ENCODE results near the gene ABHD15. TPM values are rescaled to one million over a fixed set of nuclear protein-coding genes. Genes with fewer than 3 reads are reported as not detected.

ABHD15 gene
- total RNA-seq = 11.6 and 12.1 TPM in 2 replicates

GRCh38 chr17:29566473-29567303, at the start of gene ABHD15:
Gene ABHD15, minus strand, starts transcription at chr17:29567037. Its CDS starts 71 bp downstream, at chr17:29566966.

GRCh38 chr17:29592850-29593551, 26.2 kb upstream of the ABHD15 start, which contains the start of gene ANKRD13B:
Gene ANKRD13B, plus strand, starts transcription at chr17:29593132. Its CDS starts 490 bp downstream, at chr17:29593622.

GRCh38 chr17:29589524-29590410, 22.9 kb upstream of the ABHD15 start, which contains the start of gene GIT1:
Gene GIT1, minus strand, starts transcription at chr17:29589648. Its CDS starts 270 bp downstream, at chr17:29589378.

GRCh38 chr17:29568331-29569244, 1.8 kb upstream of the ABHD15 start, which contains the start of gene TP53I13:
Gene TP53I13, plus strand, starts transcription at chr17:29568701. Its CDS starts 58 bp downstream, at chr17:29568759.

Other genes with a start within 250 kb of the ABHD15 start
- gene TAOK1, start 176.7 kb downstream of the ABHD15 start, total RNA-seq = 48.0 and 73.0 TPM in 2 replicates
- 46.7 and 96.5 TPM in 2 replicates for gene TP53I13, start 1.7 kb upstream of the ABHD15 start, total RNA-seq
- gene GIT1, start 22.6 kb upstream of the ABHD15 start, total RNA-seq = 30.5 and 37.3 TPM in 2 replicates
- gene ANKRD13B, start 26.1 kb upstream of the ABHD15 start, total RNA-seq = 16.2 and 24.3 TPM in 2 replicates
- gene CORO6, start 55.9 kb upstream of the ABHD15 start, total RNA-seq = 16.0 and 27.3 TPM in 2 replicates